ENCODE data around the gene TMEM147.
A peak's percentile ranks its signal among the peaks of the same experiment; 100 is the strongest.

The TMEM147 gene

DNA sequence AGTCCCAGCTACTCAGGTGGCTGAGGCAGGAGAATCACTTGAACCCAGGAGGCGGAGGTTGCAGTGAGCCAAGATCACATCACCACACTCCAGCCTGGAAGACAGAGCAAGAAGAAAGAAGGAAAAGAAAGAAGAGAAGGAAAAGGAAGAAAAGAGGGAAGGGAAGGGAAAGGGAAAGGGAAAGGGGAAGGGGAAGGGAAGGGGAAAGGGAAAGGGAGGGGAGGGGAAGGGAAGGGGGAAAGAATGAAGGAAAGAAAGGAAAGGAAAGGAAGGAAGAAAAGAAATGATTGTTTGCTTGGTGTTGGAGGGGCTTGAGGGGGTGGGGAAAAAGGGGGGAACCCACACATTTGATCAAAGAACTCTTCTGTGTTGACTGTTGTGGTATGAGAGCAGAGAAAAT is 50.5 kb downstream of the TMEM147 start:
- TF ChIP-seq MYC (IDR thresholded peaks at IDR 0.05; ENCODE audit: low read depth, low read length), result no peak
- TF ChIP-seq POLR2A (IDR thresholded peaks at IDR 0.05; ENCODE audit: extremely low read depth, insufficient read length), result no peak
- TF ChIP-seq, protein P1, sequence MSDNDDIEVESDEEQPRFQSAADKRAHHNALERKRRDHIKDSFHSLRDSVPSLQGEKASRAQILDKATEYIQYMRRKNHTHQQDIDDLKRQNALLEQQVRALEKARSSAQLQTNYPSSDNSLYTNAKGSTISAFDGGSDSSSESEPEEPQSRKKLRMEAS (IDR thresholded peaks at IDR 0.05; ENCODE audit: low read depth, low read length), result no peak
- TF ChIP-seq, protein P2, sequence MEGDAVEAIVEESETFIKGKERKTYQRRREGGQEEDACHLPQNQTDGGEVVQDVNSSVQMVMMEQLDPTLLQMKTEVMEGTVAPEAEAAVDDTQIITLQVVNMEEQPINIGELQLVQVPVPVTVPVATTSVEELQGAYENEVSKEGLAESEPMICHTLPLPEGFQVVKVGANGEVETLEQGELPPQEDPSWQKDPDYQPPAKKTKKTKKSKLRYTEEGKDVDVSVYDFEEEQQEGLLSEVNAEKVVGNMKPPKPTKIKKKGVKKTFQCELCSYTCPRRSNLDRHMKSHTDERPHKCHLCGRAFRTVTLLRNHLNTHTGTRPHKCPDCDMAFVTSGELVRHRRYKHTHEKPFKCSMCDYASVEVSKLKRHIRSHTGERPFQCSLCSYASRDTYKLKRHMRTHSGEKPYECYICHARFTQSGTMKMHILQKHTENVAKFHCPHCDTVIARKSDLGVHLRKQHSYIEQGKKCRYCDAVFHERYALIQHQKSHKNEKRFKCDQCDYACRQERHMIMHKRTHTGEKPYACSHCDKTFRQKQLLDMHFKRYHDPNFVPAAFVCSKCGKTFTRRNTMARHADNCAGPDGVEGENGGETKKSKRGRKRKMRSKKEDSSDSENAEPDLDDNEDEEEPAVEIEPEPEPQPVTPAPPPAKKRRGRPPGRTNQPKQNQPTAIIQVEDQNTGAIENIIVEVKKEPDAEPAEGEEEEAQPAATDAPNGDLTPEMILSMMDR (IDR thresholded peaks at IDR 0.05; ENCODE audit: low read depth, low read length), result no peak
- no peak for DNase-seq (ENCODE audit: low read depth)
- H3K4me3 ChIP-seq (ENCODE audit: low read depth, low read length), result no peak overlapping the region

DNA sequence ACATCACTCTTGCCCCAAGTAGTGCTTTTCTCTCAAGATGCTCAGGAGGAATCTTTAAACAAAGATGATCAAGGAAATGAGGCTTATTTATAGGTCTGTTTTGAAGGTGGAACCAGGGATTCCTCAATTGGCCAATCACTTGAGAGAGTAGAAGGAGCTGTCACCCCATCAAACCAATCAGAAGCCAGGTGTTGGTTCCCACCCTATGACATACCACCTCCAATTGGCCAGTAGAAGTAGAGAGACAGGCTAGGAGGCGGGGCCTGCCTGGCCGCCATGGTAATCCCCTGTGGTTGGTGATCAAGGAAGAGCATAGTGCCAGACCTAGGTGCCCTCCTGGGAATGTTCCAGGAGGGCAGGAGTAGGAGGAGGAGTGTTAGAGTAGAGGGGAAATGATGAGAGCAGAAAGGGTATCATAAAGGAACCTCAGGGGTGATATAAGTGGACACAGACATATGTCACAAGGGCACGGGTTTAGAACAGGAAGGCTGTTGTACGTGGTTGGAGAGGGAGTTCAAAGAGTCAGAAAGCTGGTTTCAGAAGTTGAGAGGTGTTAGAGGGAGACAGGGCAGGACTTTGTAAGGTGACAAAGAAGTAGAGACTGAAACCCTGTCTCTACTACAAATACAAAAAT is 51.1 kb downstream of the TMEM147 start:
- no peak overlapping the region for H3K4me3 ChIP-seq (ENCODE audit: low read depth, low read length)
- TF ChIP-seq, protein P1 (IDR thresholded peaks at IDR 0.05; ENCODE audit: low read depth, low read length), result no peak
- TF ChIP-seq, protein P2 (IDR thresholded peaks at IDR 0.05; ENCODE audit: low read depth, low read length), result no peak
- TF ChIP-seq MYC (IDR thresholded peaks at IDR 0.05; ENCODE audit: low read depth, low read length), result no peak
- TF ChIP-seq POLR2A (IDR thresholded peaks at IDR 0.05; ENCODE audit: extremely low read depth, insufficient read length), result no peak
- DNase-seq (ENCODE audit: low read depth), result peak; percentile 36
